ENCODE data around the gene ANKRD65.

DNA sequence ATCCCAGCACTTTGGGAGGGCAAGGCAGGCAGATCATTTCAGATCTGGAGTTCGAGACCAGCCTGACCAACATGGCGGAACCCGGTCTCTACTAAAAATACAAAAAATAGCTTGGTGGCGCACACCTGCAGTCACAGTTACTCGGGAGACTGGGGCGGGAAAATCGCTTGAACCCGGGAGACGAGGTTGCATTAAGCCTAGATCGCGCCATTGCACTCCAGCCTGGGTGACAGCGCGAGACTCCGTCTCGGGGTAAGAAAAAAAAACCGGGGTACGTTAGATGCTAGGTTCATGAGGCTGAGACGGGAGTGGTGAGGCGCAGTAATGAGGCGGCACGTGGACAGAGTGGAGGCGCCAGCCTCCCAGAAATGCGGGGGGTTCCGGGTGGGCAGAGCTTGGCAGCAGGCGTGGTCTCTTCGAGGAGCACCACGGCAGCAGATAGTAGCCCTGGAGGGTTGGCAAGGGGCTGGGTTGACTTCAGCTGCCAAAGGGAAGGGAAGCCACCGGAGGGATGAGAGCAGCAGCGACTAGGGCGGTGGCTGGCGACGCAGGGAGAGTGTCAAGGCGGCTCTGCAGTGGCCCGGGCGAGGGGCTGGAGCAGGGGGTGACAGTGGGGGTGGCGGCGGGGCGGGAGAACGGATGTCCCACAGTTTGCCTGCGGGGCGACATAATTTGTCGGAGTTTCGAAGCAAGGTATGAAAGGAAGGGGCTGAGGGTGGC lies 14.8 kb downstream of the ANKRD65 start:
- TF ChIP-seq, protein P1, sequence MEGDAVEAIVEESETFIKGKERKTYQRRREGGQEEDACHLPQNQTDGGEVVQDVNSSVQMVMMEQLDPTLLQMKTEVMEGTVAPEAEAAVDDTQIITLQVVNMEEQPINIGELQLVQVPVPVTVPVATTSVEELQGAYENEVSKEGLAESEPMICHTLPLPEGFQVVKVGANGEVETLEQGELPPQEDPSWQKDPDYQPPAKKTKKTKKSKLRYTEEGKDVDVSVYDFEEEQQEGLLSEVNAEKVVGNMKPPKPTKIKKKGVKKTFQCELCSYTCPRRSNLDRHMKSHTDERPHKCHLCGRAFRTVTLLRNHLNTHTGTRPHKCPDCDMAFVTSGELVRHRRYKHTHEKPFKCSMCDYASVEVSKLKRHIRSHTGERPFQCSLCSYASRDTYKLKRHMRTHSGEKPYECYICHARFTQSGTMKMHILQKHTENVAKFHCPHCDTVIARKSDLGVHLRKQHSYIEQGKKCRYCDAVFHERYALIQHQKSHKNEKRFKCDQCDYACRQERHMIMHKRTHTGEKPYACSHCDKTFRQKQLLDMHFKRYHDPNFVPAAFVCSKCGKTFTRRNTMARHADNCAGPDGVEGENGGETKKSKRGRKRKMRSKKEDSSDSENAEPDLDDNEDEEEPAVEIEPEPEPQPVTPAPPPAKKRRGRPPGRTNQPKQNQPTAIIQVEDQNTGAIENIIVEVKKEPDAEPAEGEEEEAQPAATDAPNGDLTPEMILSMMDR (IDR thresholded peaks at IDR 0.05): no peak
- no peak for TF ChIP-seq POLR2A (IDR thresholded peaks at IDR 0.05)
